Omental fat pad (tissue), 4 donors: ENCODE measurements around the gene CNP. TPM values are rescaled to one million over a fixed set of nuclear protein-coding genes. Genes with fewer than 3 reads are reported as not detected.

Experiments
- ATAC-seq: fragments of 150-250 bp; one replicate; pipeline ENCODE4 v1.9.1; 2016; ENCODE audit warnings: mild to moderate bottlenecking, moderate library complexity; ENCODE audit not compliant: low FRiP score
- DNase-seq: peaks from one replicate; pipeline ENCODE4 v3.0.0-alpha.2; 2019; ENCODE audit warnings: low spot score
- total RNA-seq, 4 donors: library from RNA; depleted of rRNA; stranded (reverse); fragments of >200 nt; gene quantifications; one replicate each; pipeline ENCODE4 v1.1.0, GENCODE V29; 2016
- TF ChIP-seq, protein P1 (sequence below), 3 donors: fragments of 450-650 bp; IDR thresholded peaks; one replicate each; pipeline ENCODE4 v1.5.1; 2016 to 2017; ENCODE audit warnings: antibody characterized with exemption in 3 of 3, mild to moderate bottlenecking in 3 of 3, moderate library complexity in 2 of 3

CNP gene
- total RNA-seq, 4 donors from 2014 or later = 42.2 to 62.9 (median 49.8) TPM

GRCh38 chr17:41967921-41968578 lies 1.5 kb downstream of the CNP start:
- DNase-seq (no peak), ATAC-seq (no peak)
- TF ChIP-seq, protein P1, sequence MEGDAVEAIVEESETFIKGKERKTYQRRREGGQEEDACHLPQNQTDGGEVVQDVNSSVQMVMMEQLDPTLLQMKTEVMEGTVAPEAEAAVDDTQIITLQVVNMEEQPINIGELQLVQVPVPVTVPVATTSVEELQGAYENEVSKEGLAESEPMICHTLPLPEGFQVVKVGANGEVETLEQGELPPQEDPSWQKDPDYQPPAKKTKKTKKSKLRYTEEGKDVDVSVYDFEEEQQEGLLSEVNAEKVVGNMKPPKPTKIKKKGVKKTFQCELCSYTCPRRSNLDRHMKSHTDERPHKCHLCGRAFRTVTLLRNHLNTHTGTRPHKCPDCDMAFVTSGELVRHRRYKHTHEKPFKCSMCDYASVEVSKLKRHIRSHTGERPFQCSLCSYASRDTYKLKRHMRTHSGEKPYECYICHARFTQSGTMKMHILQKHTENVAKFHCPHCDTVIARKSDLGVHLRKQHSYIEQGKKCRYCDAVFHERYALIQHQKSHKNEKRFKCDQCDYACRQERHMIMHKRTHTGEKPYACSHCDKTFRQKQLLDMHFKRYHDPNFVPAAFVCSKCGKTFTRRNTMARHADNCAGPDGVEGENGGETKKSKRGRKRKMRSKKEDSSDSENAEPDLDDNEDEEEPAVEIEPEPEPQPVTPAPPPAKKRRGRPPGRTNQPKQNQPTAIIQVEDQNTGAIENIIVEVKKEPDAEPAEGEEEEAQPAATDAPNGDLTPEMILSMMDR (IDR thresholded peaks at IDR 0.05) = no peak

DNA sequence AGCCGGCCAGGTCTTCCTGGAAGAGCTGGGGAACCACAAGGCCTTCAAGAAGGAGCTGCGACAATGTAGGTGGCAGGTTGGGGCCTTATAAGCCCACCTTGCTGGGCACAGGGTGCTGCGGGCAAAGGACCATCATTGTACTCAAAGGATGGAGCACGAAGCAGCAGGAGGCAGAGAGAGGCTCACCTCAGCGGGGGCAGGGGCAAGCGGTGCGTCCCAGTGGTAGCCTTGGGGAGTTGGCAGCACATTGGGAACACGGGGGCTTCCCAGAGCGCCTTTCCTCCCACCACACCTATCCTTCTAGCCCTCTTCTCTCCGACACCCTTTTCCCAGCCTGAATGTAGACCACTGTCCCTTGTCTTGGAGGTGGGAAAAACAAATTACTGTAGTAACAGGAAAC lies 2.1 kb downstream of the CNP start:
- DNase-seq (no peak), ATAC-seq (no peak)
- TF ChIP-seq, protein P1 (IDR thresholded peaks at IDR 0.05) = no peak

DNA sequence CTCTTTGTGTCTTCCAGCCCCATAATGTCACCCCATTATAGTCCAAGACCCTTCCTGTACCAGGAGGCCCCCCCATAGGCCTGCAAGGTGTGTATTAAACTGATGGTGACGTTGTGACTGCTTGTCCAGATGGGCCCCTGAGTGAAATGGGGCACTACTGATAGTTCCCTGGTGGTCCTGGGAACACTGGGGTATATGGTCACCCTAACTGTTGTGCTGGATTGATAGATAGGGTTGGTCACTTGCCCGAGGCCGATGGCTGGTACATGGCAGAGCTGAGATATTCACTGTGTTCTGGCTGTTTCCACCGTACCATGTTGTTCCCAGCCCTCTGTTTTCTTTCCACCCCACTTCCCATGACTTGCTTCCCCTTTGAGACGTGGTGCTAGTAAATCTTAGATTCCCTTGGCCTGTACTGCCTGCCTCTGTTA lies 4.3 kb downstream of the CNP start:
- DNase-seq = no peak
- TF ChIP-seq, protein P1 (IDR thresholded peaks at IDR 0.05) = no peak
- no peak for ATAC-seq

DNA sequence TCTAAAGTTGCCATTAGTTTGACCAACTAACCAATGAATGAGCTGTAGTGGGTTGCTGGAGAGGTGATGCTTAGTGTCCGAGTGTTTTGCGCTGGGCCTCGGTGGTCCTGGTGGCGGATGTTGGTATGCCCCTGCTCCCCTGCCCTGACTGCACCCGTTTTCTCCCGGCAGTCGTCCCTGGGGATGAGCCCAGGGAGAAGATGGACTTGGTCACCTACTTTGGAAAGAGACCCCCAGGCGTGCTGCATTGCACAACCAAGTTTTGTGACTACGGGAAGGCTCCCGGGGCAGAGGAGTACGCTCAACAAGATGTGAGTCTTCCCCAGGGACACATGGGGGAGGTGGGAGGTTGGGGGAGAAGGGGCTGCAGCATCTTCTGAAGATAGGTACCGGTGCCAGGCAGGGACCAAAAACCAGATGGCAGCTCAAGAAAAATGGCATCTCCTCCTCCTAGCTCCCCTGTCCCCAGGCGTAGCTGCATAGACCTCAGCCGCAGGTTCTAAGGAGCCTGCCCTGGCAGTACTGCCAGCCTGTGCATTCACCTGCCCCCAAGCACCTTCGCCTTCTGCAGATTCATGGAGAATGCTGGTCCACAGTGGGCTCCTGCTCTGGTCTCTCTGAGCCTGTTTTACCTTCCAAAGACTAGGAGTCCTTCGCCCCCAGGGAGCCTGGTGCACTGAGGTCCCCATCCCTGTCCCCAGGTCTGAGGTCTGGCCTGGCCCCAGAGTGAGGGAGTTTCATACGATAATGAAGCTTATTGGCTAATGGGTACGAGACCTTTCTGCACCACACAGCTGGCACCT lies 5.3 kb downstream of the CNP start:
- TF ChIP-seq, protein P1 (IDR thresholded peaks at IDR 0.05) = no peak
- no peak for DNase-seq
- ATAC-seq = no peak

DNA sequence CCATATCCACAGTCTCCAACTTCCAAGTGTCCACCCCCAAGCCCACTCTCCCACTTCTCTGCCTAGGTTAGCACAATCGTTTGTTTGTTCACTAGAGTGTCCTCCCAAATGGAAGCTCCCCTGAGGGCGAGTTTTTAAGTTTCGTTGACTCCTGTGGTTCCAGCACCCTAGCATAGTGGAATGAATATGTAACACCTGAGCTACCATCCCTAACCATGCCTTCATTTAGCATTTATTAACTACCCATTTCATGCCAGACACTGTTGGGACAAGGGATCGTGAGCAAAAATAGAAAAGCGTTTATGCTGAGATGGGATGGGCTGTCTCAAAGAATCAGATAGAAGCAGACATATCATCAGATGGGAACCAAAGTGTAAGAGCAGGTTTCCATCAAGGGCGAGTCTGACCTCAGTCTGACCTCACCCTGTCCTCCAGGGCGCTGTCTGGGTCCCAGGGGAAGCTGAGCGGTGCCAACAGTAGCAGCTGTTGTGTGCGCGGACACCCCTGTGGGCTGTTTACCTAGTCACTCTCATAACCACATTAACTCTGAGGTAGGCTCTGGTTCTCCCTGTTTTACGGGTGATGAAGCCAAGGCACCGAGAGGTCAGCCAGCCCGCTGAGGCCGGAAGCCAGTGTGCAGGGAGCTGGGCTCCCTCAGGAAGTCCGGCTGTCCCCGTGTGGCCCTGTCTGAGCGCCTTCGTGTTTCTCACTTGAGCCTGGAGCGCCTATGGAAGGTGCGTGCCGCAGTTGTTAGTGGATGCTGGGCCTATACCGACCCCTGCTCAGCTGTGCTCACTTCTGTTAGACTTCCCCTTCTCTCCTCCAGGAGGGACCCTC lies 6.2 kb downstream of the CNP start:
- ATAC-seq = no peak
- TF ChIP-seq, protein P1 (IDR thresholded peaks at IDR 0.05) = no peak
- no peak for DNase-seq

DNA sequence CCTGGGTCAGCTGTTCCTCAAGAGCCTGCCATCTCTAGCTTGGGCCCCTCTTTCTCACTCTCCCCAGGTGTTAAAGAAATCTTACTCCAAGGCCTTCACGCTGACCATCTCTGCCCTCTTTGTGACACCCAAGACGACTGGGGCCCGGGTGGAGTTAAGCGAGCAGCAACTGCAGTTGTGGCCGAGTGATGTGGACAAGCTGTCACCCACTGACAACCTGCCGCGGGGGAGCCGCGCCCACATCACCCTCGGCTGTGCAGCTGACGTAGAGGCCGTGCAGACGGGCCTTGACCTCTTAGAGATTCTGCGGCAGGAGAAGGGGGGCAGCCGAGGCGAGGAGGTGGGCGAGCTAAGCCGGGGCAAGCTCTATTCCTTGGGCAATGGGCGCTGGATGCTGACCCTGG lies 6.8 kb downstream of the CNP start:
- ATAC-seq = no peak

More for the DNA sequence above, 6.8 kb downstream of the CNP start:
- DNase-seq = no peak
- TF ChIP-seq, protein P1 (IDR thresholded peaks at IDR 0.05) = no peak
